WTC11 (cell line): ENCODE data around the gene LRRC30.

Experiments used
- CTCF ChIP-seq: fragments of 200-600 bp; IDR thresholded peaks from 2 replicates; pipeline ENCODE4 v1.8.0; 2022; ENCODE audit warnings: antibody characterized with exemption
- MAX ChIP-seq: sonication (generic); formaldehyde crosslinking; IDR thresholded peaks from 2 replicates; pipeline ENCODE4 v1.8.0; 2022; ENCODE audit warnings: mild to moderate bottlenecking, missing genetic modification reagents
- USF2 ChIP-seq: sonication (generic); formaldehyde crosslinking; IDR thresholded peaks from 2 replicates; pipeline ENCODE4 v1.8.1; 2023; ENCODE audit warnings: mild to moderate bottlenecking, missing genetic modification reagents, moderate library complexity

- TF ChIP-seq USF2 (CRISPR knock-in tag), result no peak
- no peak for TF ChIP-seq CTCF
- TF ChIP-seq MAX, result no peak
Observed at GRCh38 chr18:7257426-7257740, 26.5 kb downstream of the LRRC30 start.
